ENCODE results near the gene MIPEP.

Gene MIPEP

DNA sequence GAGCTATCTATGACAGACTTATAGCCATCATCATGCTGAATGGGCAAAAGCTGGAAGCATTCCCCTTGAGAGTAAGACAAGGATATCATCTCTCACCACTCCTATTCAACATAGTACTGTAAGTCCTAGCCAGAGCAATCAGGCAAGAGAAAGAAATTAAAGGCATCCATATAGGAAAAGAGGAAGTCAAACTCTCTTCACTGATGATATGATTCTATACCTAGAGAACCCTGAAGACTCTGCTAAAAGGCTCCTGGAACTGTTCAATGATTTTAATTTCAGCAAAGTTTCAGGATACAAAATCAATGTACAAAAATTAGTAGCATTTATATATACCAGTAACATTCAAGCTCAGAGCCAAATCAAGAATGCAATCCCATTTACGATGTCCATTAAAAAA lies 29.8 kb upstream of the MIPEP start:
- in situ Hi-C loops (cut with MboI; ENCODE audit: low pct_unique_long_range_greater_than_20kb, low sequenced_read_pairs, unreplicated experiment) = loop anchor here (25.0 kb wide), 1 partner anchor 293 kb away; no protein-coding TSS in a partner anchor
- DNase-seq (ENCODE audit: low spot score) = no peak
- TF ChIP-seq, protein P1, sequence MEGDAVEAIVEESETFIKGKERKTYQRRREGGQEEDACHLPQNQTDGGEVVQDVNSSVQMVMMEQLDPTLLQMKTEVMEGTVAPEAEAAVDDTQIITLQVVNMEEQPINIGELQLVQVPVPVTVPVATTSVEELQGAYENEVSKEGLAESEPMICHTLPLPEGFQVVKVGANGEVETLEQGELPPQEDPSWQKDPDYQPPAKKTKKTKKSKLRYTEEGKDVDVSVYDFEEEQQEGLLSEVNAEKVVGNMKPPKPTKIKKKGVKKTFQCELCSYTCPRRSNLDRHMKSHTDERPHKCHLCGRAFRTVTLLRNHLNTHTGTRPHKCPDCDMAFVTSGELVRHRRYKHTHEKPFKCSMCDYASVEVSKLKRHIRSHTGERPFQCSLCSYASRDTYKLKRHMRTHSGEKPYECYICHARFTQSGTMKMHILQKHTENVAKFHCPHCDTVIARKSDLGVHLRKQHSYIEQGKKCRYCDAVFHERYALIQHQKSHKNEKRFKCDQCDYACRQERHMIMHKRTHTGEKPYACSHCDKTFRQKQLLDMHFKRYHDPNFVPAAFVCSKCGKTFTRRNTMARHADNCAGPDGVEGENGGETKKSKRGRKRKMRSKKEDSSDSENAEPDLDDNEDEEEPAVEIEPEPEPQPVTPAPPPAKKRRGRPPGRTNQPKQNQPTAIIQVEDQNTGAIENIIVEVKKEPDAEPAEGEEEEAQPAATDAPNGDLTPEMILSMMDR (IDR thresholded peaks at IDR 0.05; ENCODE audit: extremely low read depth, insufficient read depth, missing control alignments) = no peak

DNA sequence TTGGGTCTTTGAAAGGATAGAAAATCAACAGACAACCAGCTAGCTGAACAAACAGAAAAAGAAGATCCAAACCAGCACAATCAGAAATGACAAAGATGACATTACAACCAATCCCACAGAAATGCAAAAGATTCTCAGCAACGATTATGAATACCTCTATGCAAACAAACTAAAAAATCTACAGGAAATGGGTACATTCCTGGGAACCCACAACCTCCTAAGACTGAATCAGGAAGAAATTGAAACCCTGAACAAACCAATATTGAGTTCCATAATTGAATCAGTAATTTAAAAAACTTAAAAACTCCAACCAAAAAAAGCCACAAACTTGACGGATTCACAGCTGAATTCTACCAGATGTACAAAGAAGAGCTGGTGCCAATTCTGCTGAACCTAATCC lies 29.0 kb upstream of the MIPEP start:
- no peak for DNase-seq (ENCODE audit: low spot score)
- TF ChIP-seq, protein P1 (IDR thresholded peaks at IDR 0.05; ENCODE audit: extremely low read depth, insufficient read depth, missing control alignments) = no peak
- in situ Hi-C loops (cut with MboI; ENCODE audit: low pct_unique_long_range_greater_than_20kb, low sequenced_read_pairs, unreplicated experiment) = loop anchor here (25.0 kb wide), 1 partner anchor 294 kb away; no protein-coding TSS in a partner anchor

DNA sequence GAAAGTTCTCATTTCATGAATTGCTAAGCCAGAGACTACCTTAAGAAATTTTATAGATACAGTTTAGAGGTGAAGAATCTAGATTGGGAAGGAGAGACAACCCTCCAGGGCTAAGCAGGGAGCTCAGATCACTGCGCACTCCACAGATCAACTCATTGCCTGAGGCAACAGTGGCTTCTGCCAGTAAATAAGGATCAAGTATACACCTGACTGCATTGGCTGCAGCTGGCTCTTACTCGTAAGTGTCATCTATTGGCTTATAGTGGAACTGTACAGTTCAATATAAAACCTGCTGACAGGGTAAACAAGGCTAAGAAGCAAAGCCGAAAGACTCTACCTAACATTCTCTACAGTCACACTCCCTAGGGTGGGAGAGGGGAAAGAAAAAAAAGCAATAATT lies 26.1 kb upstream of the MIPEP start:
- TF ChIP-seq, protein P1 (IDR thresholded peaks at IDR 0.05; ENCODE audit: extremely low read depth, insufficient read depth, missing control alignments) = no peak
- no peak for DNase-seq (ENCODE audit: low spot score)
- in situ Hi-C loops (cut with MboI; ENCODE audit: low pct_unique_long_range_greater_than_20kb, low sequenced_read_pairs, unreplicated experiment) = loop anchor here (25.0 kb wide), 1 partner anchor 297 kb away; no protein-coding TSS in a partner anchor

DNA sequence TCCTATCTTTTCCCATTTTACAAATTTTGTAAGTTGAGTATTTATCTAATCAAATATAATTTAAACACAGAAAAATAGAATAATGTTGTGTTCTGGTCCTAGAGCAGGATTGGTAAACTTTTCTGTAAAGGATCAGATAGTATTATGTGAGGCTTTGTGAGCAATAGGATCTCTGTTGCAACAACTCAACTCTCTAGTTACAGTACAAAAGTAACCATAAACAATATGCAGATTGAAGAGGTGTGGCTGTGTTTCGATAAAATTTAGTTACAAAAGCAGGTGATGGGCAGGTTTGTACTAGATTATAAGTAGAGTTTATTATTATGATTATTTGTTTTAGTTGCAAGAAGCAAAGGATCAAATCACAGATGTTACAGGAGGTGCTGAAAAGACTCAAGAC lies 23.3 kb upstream of the MIPEP start:
- DNase-seq (ENCODE audit: low spot score) = no peak
- in situ Hi-C loops (cut with MboI; ENCODE audit: low pct_unique_long_range_greater_than_20kb, low sequenced_read_pairs, unreplicated experiment) = loop anchor here (25.0 kb wide), 1 partner anchor 300 kb away; no protein-coding TSS in a partner anchor
- TF ChIP-seq, protein P1 (IDR thresholded peaks at IDR 0.05; ENCODE audit: extremely low read depth, insufficient read depth, missing control alignments) = no peak

DNA sequence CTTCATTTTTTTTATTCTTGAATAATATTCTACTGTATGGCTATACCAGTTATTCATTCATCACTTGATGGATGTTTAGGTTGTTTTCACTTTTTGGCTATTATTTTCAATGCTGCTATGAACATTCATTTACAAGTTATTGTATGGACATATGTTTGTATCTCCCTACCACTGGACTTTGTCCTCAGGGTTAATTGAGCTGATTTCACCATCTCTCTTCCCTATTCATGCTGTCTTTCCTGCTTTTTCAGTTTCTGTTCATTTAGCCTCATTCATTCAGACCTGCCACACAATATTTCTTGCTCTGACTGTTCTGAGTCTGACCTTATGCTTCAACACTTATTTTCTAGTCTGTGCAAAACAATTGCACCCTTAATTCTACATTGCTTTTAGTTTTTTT lies 20.4 kb upstream of the MIPEP start:
- in situ Hi-C loops (cut with MboI; ENCODE audit: low pct_unique_long_range_greater_than_20kb, low sequenced_read_pairs, unreplicated experiment) = loop anchor here (25.0 kb wide), 1 partner anchor 303 kb away; no protein-coding TSS in a partner anchor
- DNase-seq (ENCODE audit: low spot score) = no peak
- TF ChIP-seq, protein P1 (IDR thresholded peaks at IDR 0.05; ENCODE audit: extremely low read depth, insufficient read depth, missing control alignments) = no peak

DNA sequence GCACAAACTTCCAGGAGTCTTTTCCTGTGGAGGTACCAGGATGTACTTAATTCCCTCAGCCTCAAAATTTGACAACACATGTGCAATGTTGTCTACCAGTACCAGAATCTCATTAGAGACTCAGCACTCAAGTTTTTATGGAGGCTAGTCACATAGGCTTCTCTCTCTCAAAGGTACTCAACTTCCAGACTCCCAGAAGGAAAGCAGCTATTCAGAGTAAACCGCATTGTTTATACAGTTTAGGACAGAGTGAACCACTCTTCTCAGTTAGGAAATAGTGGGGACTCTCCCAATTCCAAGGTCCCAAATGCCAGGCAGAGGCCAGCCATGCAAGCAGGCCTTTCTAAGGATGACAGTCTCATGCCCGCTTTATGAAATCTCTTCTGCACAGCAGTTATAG lies 16.6 kb upstream of the MIPEP start:
- in situ Hi-C loops (cut with MboI; ENCODE audit: low pct_unique_long_range_greater_than_20kb, low sequenced_read_pairs, unreplicated experiment) = loop anchor here (25.0 kb wide), 1 partner anchor 307 kb away; no protein-coding TSS in a partner anchor
- no peak for DNase-seq (ENCODE audit: low spot score)
- TF ChIP-seq, protein P1 (IDR thresholded peaks at IDR 0.05; ENCODE audit: extremely low read depth, insufficient read depth, missing control alignments) = no peak

All from GM13977 (cell line).